ENCODE measurements around the gene TENM4.

DNA sequence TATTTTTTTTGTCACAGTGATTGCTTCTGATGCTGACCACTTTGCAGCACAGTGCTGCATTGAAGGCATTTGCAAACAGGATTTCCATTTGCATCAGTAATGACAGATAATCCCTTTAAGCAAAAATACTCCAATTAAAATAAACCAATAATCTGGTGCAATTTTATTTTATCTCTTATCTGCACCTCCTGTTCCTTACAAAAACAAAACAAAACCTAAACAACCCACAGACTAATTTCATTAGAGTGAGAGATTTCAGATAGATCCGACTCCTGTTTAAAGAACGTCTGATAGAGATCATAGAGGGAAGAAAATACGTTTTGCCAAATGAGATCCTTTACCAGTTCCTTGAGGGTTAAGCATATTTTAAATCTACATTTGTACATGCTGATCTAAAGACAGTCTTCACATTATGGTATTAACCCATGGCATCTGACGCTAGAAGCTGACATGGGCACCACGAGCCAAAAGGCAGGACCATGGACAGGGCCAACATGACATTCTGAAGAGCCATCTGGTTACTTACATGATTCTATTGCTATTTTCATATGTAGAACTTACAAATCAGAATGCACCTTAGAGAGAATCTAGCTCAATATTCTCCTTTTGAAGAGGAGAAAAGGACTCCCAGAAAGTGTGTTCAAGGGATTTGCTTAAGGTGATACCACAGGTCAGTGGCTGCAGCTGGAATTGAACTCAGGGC, 580.0 kb downstream of the TENM4 start:
- TF ChIP-seq, protein P1, sequence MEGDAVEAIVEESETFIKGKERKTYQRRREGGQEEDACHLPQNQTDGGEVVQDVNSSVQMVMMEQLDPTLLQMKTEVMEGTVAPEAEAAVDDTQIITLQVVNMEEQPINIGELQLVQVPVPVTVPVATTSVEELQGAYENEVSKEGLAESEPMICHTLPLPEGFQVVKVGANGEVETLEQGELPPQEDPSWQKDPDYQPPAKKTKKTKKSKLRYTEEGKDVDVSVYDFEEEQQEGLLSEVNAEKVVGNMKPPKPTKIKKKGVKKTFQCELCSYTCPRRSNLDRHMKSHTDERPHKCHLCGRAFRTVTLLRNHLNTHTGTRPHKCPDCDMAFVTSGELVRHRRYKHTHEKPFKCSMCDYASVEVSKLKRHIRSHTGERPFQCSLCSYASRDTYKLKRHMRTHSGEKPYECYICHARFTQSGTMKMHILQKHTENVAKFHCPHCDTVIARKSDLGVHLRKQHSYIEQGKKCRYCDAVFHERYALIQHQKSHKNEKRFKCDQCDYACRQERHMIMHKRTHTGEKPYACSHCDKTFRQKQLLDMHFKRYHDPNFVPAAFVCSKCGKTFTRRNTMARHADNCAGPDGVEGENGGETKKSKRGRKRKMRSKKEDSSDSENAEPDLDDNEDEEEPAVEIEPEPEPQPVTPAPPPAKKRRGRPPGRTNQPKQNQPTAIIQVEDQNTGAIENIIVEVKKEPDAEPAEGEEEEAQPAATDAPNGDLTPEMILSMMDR (IDR thresholded peaks at IDR 0.05) = no peak
- TF ChIP-seq EZH2phosphoT487 (IDR thresholded peaks at IDR 0.05) (no peak), EZH2 (IDR thresholded peaks at IDR 0.05) (no peak)

All from neural progenitor cell (in vitro differentiated cells).